HEK293 (cell line): ENCODE measurements around the gene EXOC3L2.

Experiments
- CTCF ChIA-PET: fragments of 350-600 bp; formaldehyde crosslinking; extraction: SDS; loops from one replicate; lab custom pipeline; 2021; ENCODE audit warnings: antibody characterized with exemption; lab: Yijun Ruan, JAX
- POLR2A ChIA-PET: fragments of 300-600 bp; formaldehyde crosslinking; extraction: SDS; loops from one replicate; lab custom pipeline; 2020; ENCODE audit warnings: antibody characterized with exemption, inconsistent platforms; lab: Yijun Ruan, JAX
- H3K27ac ChIP-seq: fragments of 200-500 bp; sonication (Bioruptor generic); 2 replicates; pipeline ENCODE4 v1.5.1; 2014; ENCODE audit warnings: low read depth, low read length, control low read depth, inconsistent platforms; ENCODE audit errors: extremely low read depth
- H3K36me3 ChIP-seq, 2 experiments: fragments of 200-500 bp in 1 of 2; sonication (Bioruptor generic) in 1 of 2; 1 replicate in 1 of 2; 2 replicates in 1 of 2; pipeline ENCODE4 v1.5.1; 2014 to 2017; ENCODE audit warnings: inconsistent platforms in 2 of 2, low read length in 2 of 2; ENCODE audit not compliant: control insufficient read depth in 2 of 2, insufficient read depth in 1 of 2
- H3K4me1 ChIP-seq: fragments of 200-500 bp; sonication (Bioruptor generic); 2 replicates; pipeline ENCODE4 v1.5.1; 2014; ENCODE audit warnings: mild to moderate bottlenecking, low read length, inconsistent platforms; ENCODE audit not compliant: control insufficient read depth, insufficient read depth
- H3K4me3 ChIP-seq: 2 replicates; pipeline ENCODE4 v1.5.1; 2011; ENCODE audit warnings: low read depth, mild to moderate bottlenecking, control low read depth, low read length, moderate library complexity
- H3K9me3 ChIP-seq: fragments of 200-500 bp; sonication (Bioruptor generic); 2 replicates; pipeline ENCODE4 v1.5.1; 2014; ENCODE audit warnings: low read depth, low read length, inconsistent platforms; ENCODE audit not compliant: control insufficient read depth, insufficient read depth
- GLIS2 ChIP-seq: fragments of 450-650 bp; formaldehyde crosslinking; IDR thresholded peaks from 2 replicates; pipeline ENCODE4 v1.5.1; 2016; ENCODE audit warnings: missing biosample characterization, missing genetic modification characterization
- HOXA7 ChIP-seq: sonication (generic); formaldehyde crosslinking; IDR thresholded peaks from 2 replicates; pipeline ENCODE4 v1.8.1; 2022; ENCODE audit warnings: missing genetic modification reagents, borderline replicate concordance
- KLF1 ChIP-seq: fragments of 450-650 bp; formaldehyde crosslinking; IDR thresholded peaks from 2 replicates; pipeline ENCODE4 v1.5.1; 2016; ENCODE audit warnings: missing biosample characterization, missing genetic modification characterization
- PRDM10 ChIP-seq: fragments of 450-650 bp; formaldehyde crosslinking; IDR thresholded peaks from 2 replicates; pipeline ENCODE4 v1.5.1; 2016; ENCODE audit warnings: missing biosample characterization, missing genetic modification characterization
- ZBTB26 ChIP-seq: fragments of 450-650 bp; formaldehyde crosslinking; optimal IDR thresholded peaks from 2 replicates; pipeline ENCODE3; 2016; ENCODE audit warnings: missing biosample characterization, mild to moderate bottlenecking, missing genetic modification characterization
- ZBTB49 ChIP-seq: fragments of 450-650 bp; formaldehyde crosslinking; IDR thresholded peaks from 2 replicates; pipeline ENCODE4 v1.5.1; 2016; ENCODE audit warnings: missing biosample characterization, missing genetic modification characterization, low read depth
- ZNF132 ChIP-seq: fragments of 450-650 bp; formaldehyde crosslinking; IDR thresholded peaks from 2 replicates; pipeline ENCODE4 v1.5.1; 2017; ENCODE audit warnings: missing biosample characterization, missing genetic modification characterization, borderline replicate concordance
- ZNF140 ChIP-seq: fragments of 450-650 bp; formaldehyde crosslinking; IDR thresholded peaks from 2 replicates; pipeline ENCODE4 v1.5.1; 2016; ENCODE audit warnings: missing biosample characterization, missing genetic modification characterization
- ZNF19 ChIP-seq: fragments of 450-650 bp; formaldehyde crosslinking; IDR thresholded peaks from 2 replicates; pipeline ENCODE4; 2016; ENCODE audit warnings: missing biosample characterization, missing genetic modification characterization, low read depth
- ZNF23 ChIP-seq: fragments of 450-650 bp; formaldehyde crosslinking; IDR thresholded peaks from 2 replicates; pipeline ENCODE4 v1.5.1; 2016; ENCODE audit warnings: missing biosample characterization, missing genetic modification characterization, borderline replicate concordance
- ZNF488 ChIP-seq: fragments of 450-650 bp; formaldehyde crosslinking; IDR thresholded peaks from 2 replicates; pipeline ENCODE4 v1.5.1; 2016; ENCODE audit warnings: missing biosample characterization, missing genetic modification characterization
- ZNF645 ChIP-seq: fragments of 450-650 bp; formaldehyde crosslinking; IDR thresholded peaks from 2 replicates; pipeline ENCODE4; 2016; ENCODE audit warnings: missing biosample characterization, missing genetic modification characterization
- ZNF660 ChIP-seq: fragments of 450-650 bp; IDR thresholded peaks from 2 replicates; pipeline ENCODE4 v1.5.1; 2018; ENCODE audit warnings: missing biosample characterization, mild to moderate bottlenecking, missing genetic modification characterization
- ZNF777 ChIP-seq: fragments of 450-650 bp; formaldehyde crosslinking; IDR thresholded peaks from 2 replicates; pipeline ENCODE4 v1.5.1; 2017; ENCODE audit warnings: missing biosample characterization, missing genetic modification characterization, borderline replicate concordance

EXOC3L2 gene

GRCh38 chr19:45182758-45183157 lies 62.4 kb downstream of the EXOC3L2 start (continued):
- no peak for TF ChIP-seq ZNF132 (tag by site-specific recombination)
- TF ChIP-seq ZBTB26 (tag by site-specific recombination): no peak
- no peak for TF ChIP-seq ZNF19 (tag by site-specific recombination)
- TF ChIP-seq GLIS2: no peak
- no peak for TF ChIP-seq ZNF660 (tag by site-specific recombination)
- 0 out of 2 replicates have a peak, but pooled peaks have one; percentile 61 for TF ChIP-seq KLF1 (tag by site-specific recombination)
- TF ChIP-seq ZNF645 (tag by site-specific recombination): no peak
- no peak for TF ChIP-seq ZNF140 (tag by site-specific recombination)
- TF ChIP-seq ZBTB49 (tag by site-specific recombination): no peak
- TF ChIP-seq ZNF23: no peak
- TF ChIP-seq HOXA7 (CRISPR knock-in tag): no peak
- no peak for TF ChIP-seq ZNF488
- TF ChIP-seq PRDM10 (tag by site-specific recombination): no peak
- TF ChIP-seq, all 188 proteins: peak for 3

GRCh38 chr19:45180936-45181335 lies 64.3 kb downstream of the EXOC3L2 start:
- TF ChIP-seq ZNF777 (tag by site-specific recombination) (no peak), PRDM10 (tag by site-specific recombination) (peak; percentile 64)
- no peak overlapping the region for H3K4me3 ChIP-seq
- peaks cover 8% of the 10 kb centered on the region for H3K4me1 ChIP-seq
- no peaks in the 10 kb centered on the region for H3K9me3 ChIP-seq
- H3K27ac ChIP-seq: 0 out of 2 replicates have a peak overlapping the region, but pooled peaks have one; percentile 24
- POLR2A ChIA-PET: interaction anchor here (4.2 kb wide), 1 partner anchor 89 kb away, joined by 54 read pairs; the partner anchor contains the start of gene PPP1R37
- CTCF ChIA-PET: interaction anchor here (0.7 to 1.3 kb wide), 4 partner anchors 9 to 158 kb away, joined by 3 to 8 read pairs (median 4); partner anchors contain the start of gene PPP1R37
- peaks cover 8 to 9% of the 10 kb centered on the region in 2 experiments for H3K36me3 ChIP-seq
